Muscle of leg (tissue), 11 donors: ENCODE data around the gene DIP2C. TPM values are rescaled to one million over a fixed set of nuclear protein-coding genes. Genes with fewer than 3 reads are reported as not detected.
"Not testable (repeated sequence)": the region's sequence is repeated elsewhere in the genome, so short reads cannot be mapped to it uniquely, and the experiment has no call there.

Experiments
- DNase-seq: peaks from one replicate; pipeline ENCODE4 v3.0.0; 2013
- H3K27ac ChIP-seq: one replicate; pipeline ENCODE4 v1.5.1; 2013; ENCODE audit warnings: mild to moderate bottlenecking, low read length, control low read depth
- H3K27me3 ChIP-seq: one replicate; pipeline ENCODE4 v1.6.1; 2013; ENCODE audit warnings: low read length; ENCODE audit not compliant: control insufficient read depth, insufficient read depth
- H3K36me3 ChIP-seq: one replicate; pipeline ENCODE4 v1.6.1; 2013; ENCODE audit warnings: low read length; ENCODE audit not compliant: control insufficient read depth, insufficient read depth
- H3K4me1 ChIP-seq: one replicate; pipeline ENCODE4 v1.6.1; 2013; ENCODE audit warnings: low read length; ENCODE audit not compliant: control insufficient read depth, insufficient read depth
- H3K4me3 ChIP-seq: one replicate; pipeline ENCODE4 v1.5.1; 2013; ENCODE audit warnings: low read length, control low read depth
- H3K9me3 ChIP-seq: replicated peaks from 2 replicates; pipeline ENCODE4 v1.6.1; 2013; ENCODE audit warnings: low read depth, low read length; ENCODE audit not compliant: control insufficient read depth
- WGBS: methylation state at CpG from one replicate; pipeline ENCODE4 v1.1.5; 2013; ENCODE audit warnings: missing lambda C conversion rate; ENCODE audit not compliant: insufficient coverage; 5-methylcytosine and 5-hydroxymethylcytosine counted together
- polyA plus RNA-seq, 8 donors: library from polyadenylated mRNA; unstranded; fragments of 120-200 nt; gene quantifications; one replicate each; pipeline versions ENCODE4 v1.2.1 to v1.2.3, GENCODE V29; 2013; ENCODE audit warnings: inconsistent platforms in 1 of 8, low replicate concordance in 1 of 8; ENCODE audit not compliant: insufficient read length in 8 of 8, insufficient read depth in 1 of 8
- total RNA-seq: library from RNA; stranded (reverse); fragments of 120-200 nt; gene quantifications from one replicate; pipeline ENCODE4 v1.2.4, GENCODE V29; 2013

The DIP2C gene
- total and polyA plus RNA-seq, 9 donors = 15.1 to 30.8 (median 24.8) TPM

GRCh38 chr10:700183-700582 lies 10.7 kb upstream of the DIP2C start:
- H3K4me3 ChIP-seq, H3K27ac ChIP-seq, H3K9me3 ChIP-seq, H3K36me3 ChIP-seq, DNase-seq, H3K4me1 ChIP-seq: not testable (repeated sequence)
- WGBS = 89% methylated on average over 4 of the region's 6 CpGs
- peaks cover 13% of the 10 kb centered on the region for H3K27me3 ChIP-seq

GRCh38 chr10:697097-697875 lies 7.8 kb upstream of the DIP2C start:
- Histone ChIP-seq H3K4me3 (no peak overlapping the region), H3K36me3 (no peaks in the 10 kb centered on the region), H3K4me1 (peaks cover 8% of the 10 kb centered on the region), H3K27ac (no peak overlapping the region), H3K27me3 (peaks cover 16% of the 10 kb centered on the region), H3K9me3 (no peaks in the 10 kb centered on the region)
- no peak for DNase-seq
- 46% methylated on average over 20 of the region's 30 CpGs for WGBS

- H3K4me1 ChIP-seq = peaks cover 13% of the 10 kb centered on the region
- H3K27me3 ChIP-seq = peaks cover 16% of the 10 kb centered on the region
- H3K9me3 ChIP-seq = no peaks in the 10 kb centered on the region
- H3K4me3 ChIP-seq = no peak overlapping the region
- WGBS = 95% methylated on average over 14 of the region's 14 CpGs
- no peak for DNase-seq
- H3K27ac ChIP-seq = no peak overlapping the region
- H3K36me3 ChIP-seq = no peaks in the 10 kb centered on the region
Observed at GRCh38 chr10:695396-695795, 5.9 kb upstream of the DIP2C start.

GRCh38 chr10:693506-693905 lies 4.0 kb upstream of the DIP2C start:
- Histone ChIP-seq H3K4me1 (peaks cover 18% of the 10 kb centered on the region), H3K9me3 (no peaks in the 10 kb centered on the region), H3K27ac (no peak overlapping the region), H3K27me3 (peaks cover 12% of the 10 kb centered on the region), H3K36me3 (no peaks in the 10 kb centered on the region), H3K4me3 (no peak overlapping the region)
- no CpG with 5 or more reads among the region's 7 CpGs for WGBS
- DNase-seq = no peak

GRCh38 chr10:692682-693351 lies 3.3 kb upstream of the DIP2C start:
- Histone ChIP-seq H3K4me3 (no peak overlapping the region), H3K4me1 (peaks cover 25% of the 10 kb centered on the region), H3K36me3 (peaks cover 1% of the 10 kb centered on the region), H3K9me3 (no peaks in the 10 kb centered on the region), H3K27ac (no peak overlapping the region), H3K27me3 (peaks cover 12% of the 10 kb centered on the region)
- DNase-seq = no peak
- WGBS = 64% methylated on average over 10 of the region's 12 CpGs

- Histone ChIP-seq H3K4me1 (peaks cover 27% of the 10 kb centered on the region), H3K4me3 (no peak overlapping the region), H3K36me3 (peaks cover 5% of the 10 kb centered on the region), H3K27ac (no peak overlapping the region), H3K27me3 (peaks cover 8% of the 10 kb centered on the region), H3K9me3 (no peaks in the 10 kb centered on the region)
- 92% methylated on average over 17 of the region's 18 CpGs for WGBS
- no peak for DNase-seq
Observed at GRCh38 chr10:691216-691615, 1.7 kb upstream of the DIP2C start.

GRCh38 chr10:690372-691161 lies 1.1 kb upstream of the DIP2C start:
- 57% methylated on average over 19 of the region's 32 CpGs for WGBS

GRCh38 chr10:689121-689451 lies 382 bp downstream of the DIP2C start:
- Histone ChIP-seq H3K36me3 (peaks cover 5% of the 10 kb centered on the region), H3K27ac (peak overlapping the region; percentile 79), H3K27me3 (peaks cover 8% of the 10 kb centered on the region), H3K9me3 (no peaks in the 10 kb centered on the region), H3K4me3 (peak overlapping the region; percentile 82), H3K4me1 (peaks cover 32% of the 10 kb centered on the region)
- DNase-seq = no peak
- under 1% methylated on average over 30 of the region's 42 CpGs for WGBS

More at GRCh38 chr10:690372-691161, 1.1 kb upstream of the DIP2C start:
- H3K4me3 ChIP-seq = peak overlapping the region; percentile 67
- H3K9me3 ChIP-seq = no peaks in the 10 kb centered on the region
- H3K4me1 ChIP-seq = peaks cover 27% of the 10 kb centered on the region
- DNase-seq = no peak
- peaks cover 8% of the 10 kb centered on the region for H3K27me3 ChIP-seq
- peak overlapping the region; percentile 93 for H3K27ac ChIP-seq
- H3K36me3 ChIP-seq = peaks cover 5% of the 10 kb centered on the region

- no peaks in the 10 kb centered on the region for H3K9me3 ChIP-seq
- DNase-seq = peak; percentile 70
- peaks cover 5% of the 10 kb centered on the region for H3K36me3 ChIP-seq
- peak overlapping the region; percentile 79 for H3K27ac ChIP-seq
- peak overlapping the region; percentile 82 for H3K4me3 ChIP-seq
- 2% methylated on average over 48 of the region's 57 CpGs for WGBS
- peaks cover 5% of the 10 kb centered on the region for H3K27me3 ChIP-seq
- peaks cover 38% of the 10 kb centered on the region for H3K4me1 ChIP-seq
Observed at GRCh38 chr10:688312-689120, 952 bp downstream of the DIP2C start.
